Stimulated activated CD8-positive, alpha-beta memory T cell treated with anti-CD3 and anti-CD28 coated beads, Interleukin-7, amount 100 ng/mL, for 48 hours (primary cell): ENCODE data around the gene SCG5.
"Not testable (repeated sequence)": the region's sequence is repeated elsewhere in the genome, so short reads cannot be mapped to it uniquely, and the experiment has no call there.

ENCODE experiments used
- DNase-seq, 2 donors: peaks; one replicate each; pipeline ENCODE4 v3.0.0-alpha.2; 2020; ENCODE audit warnings: low read depth in 1 of 2; ENCODE audit errors: extremely low read depth in 1 of 2

Gene SCG5, protein sequence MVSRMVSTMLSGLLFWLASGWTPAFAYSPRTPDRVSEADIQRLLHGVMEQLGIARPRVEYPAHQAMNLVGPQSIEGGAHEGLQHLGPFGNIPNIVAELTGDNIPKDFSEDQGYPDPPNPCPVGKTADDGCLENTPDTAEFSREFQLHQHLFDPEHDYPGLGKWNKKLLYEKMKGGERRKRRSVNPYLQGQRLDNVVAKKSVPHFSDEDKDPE

DNA sequence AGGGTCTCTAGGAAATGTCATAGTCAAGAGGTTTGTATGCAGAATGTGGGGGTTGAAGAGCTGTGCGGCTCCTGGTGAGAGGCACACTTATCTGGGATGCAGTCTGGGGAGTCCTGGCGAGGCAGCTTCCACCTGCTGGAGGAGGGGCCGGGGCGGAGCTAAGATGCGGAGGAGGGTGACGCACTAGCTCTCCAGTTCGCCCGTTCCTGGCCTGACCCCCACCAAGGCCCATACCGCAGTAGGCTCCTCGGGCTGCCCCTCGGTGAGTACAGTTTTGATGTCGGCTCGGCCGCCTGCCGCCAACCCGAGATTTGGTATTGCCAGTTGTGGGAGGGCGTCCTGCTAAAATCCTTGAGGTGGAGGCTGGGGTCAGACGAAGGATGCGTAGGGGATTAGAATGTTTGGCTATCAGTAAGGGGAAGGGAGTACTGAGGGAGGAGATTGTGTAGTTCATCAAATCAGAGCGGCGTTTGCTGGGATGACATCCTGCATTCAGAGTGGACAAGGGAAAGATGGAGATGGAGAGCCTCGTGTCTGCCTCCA, at the start of gene SCG5:
TSS of gene SCG5 (plus strand) at position 194 of the 543 bp plus-strand sequence. CDS start 1,883 bp downstream, outside the sequence.
- DNase-seq = no peak

GRCh38 chr15:32593151-32593550, 48.4 kb upstream of the SCG5 start, which contains the start of gene GOLGA8N:
GOLGA8N (plus strand) TSS chr15:32593456.
- not testable (repeated sequence) for DNase-seq

DNA sequence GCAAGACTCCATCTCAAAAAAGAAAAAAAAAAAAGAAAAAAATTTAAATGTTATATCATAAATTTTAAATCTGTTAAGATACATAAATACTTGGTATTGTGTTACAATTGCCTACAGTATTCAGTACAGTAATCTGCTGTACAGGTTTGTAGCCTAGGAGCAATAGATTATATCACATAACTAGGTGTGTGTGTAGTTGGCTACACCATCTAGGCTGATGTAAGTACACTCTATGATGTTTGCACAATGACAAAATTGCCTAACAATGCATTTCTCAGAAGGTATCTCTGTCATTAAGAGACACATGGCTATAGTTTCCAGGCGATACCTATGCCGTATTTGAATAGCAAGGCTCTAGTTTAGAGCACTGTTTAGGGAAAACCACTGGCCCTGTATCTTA, 32.0 kb upstream of the SCG5 start:
- DNase-seq = not testable (repeated sequence)

DNA sequence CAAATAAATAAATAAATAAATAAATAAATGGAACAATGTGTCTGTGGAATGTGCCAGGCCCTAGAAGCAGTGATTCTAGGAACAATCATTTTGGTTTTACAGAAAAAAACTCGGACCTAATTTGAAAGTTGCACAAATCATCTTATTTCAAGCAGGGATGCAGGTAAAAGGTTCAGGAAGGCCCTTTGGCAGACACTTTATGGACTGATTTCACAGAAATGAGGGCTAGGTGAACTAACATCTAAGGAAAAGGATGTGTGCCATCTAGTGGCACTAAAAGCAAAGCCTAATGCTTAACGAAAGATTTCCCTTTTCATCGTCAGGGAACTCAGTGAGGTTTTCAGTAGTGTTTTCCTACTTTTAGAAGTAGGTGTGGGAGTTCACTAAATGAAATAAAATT, 30.8 kb upstream of the SCG5 start:
- DNase-seq = not testable (repeated sequence)

DNA sequence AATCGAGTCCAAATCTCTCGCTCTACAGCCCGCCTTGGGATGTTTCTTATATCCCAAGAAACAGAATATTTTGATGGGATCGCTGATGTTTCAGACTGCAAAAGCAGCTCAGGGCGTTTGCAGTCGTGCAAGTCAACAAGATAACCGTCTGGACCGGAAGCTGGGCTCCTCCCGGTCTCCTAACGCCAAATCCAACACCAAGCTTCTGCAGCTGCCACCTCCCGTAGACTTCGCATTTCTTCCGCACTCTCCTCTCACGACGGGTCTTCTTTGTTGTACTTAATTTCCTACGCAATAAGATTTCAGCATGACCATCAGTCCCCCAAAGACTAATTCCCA, 26.8 kb upstream of the SCG5 start:
- DNase-seq = peak in 1 of 2 donors; percentile 8

- DNase-seq = peak; percentile 68 to 81
These were observed 26.2 kb upstream of the SCG5 start, which contains the start of gene ARHGAP11A for GRCh38 chr15:32615051-32615870. ARHGAP11A (plus strand) TSS chr15:32615504; CDS start chr15:32616212, 708 bp downstream.

DNA sequence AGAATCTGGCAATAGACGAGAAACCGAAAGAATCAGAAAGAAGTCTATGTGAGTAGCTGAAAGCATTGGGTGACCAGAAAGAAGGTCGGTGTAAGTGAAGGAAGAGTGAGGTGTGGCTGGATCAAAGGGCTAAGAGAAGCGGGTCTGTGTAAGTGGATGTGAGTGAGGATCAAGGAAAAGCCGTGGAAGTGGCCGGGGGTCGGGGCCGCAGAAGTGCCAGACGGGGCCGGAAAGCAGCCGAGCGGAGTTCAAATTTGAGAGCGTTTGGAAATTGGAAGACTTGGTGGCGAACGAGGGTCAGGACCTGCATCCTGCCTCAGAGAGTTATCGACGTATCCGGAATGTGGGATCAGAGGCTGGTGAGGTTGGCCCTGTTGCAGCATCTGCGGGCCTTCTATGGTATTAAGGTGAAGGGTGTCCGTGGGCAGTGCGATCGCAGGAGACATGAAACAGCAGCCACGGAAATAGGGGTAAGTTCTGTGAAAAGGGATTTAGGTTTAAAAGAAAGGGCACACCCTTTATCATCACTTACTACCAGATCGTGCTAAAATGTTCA, 25.6 kb upstream of the SCG5 start:
- DNase-seq = not testable (repeated sequence)

DNA sequence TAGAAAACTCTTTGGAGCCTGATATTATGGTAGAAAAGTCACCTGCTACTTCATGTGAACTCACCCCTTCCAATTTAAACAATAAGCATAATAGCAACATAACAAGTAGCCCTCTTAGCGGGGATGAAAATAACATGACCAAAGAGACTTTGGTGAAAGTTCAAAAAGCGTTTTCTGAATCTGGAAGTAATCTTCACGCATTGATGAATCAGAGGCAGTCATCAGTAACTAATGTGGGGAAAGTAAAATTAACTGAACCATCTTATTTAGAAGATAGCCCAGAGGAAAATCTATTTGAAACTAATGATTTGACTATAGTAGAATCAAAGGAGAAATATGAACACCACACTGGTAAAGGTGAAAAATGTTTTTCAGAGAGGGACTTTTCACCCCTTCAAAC, 5.1 kb upstream of the SCG5 start:
- no peak for DNase-seq

- no peak for DNase-seq
These were observed 4.5 kb upstream of the SCG5 start for GRCh38 chr15:32636908-32637567.

GRCh38 chr15:32637704-32638103, 3.8 kb upstream of the SCG5 start:
- DNase-seq = no peak

DNA sequence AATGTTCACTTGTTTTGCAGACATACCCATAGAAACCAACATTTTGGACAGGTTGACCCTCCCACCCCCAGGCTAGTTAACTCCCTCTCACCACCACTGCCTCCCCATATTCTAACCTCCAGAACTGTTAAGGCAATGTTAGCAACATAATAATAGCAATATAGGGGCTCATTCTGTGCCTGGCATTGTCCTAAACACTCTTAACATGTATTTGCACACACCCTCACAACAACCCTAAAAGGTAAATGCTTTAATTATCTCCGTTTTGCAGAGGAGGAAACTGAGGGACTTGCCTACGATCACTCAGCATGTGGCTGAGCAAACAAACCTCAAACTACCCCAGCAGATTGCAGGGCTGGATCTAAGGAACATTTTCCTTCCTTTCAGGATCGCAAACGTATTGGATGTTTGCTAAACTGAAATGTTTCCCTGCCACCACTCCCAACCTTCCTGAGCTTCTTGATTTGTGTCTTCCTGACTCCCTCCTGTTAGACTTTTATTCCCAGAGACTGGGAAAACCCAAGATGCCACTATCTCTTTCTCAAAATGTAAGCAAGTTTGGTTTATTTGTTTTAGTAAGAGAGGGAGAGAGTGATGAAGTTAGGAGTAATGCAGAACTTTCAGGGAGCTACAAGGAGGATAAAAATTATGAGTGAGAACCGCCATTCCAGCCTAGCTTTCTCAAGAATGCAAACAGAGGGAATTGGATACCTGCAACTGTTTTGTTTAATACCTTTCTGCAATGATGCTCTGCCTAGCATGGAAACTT, 1.3 kb downstream of the SCG5 start:
- no peak for DNase-seq

- DNase-seq = no peak
These were observed 2.5 kb downstream of the SCG5 start for GRCh38 chr15:32643907-32644445.

DNA sequence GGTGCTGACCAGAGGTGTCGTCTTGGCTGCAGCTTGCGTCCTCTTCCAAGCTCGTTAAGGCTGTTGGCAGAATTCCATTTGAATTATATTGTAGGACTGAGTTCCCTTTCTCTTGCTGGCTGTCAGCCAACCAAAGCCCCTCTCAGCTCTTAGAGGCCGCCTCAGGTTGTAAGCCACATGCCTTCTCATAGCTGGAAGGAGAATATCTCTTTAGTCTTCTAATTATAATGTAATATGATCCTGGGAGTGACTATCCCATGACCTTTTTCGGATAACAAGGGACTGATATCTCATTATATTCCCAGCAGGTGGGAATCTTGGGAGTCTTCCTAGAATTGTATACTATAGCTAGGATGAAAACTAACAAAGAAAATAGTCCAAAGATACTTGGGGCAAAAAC, 4.8 kb downstream of the SCG5 start:
- no peak for DNase-seq

- DNase-seq = no peak
These were observed 7.8 kb downstream of the SCG5 start for GRCh38 chr15:32649342-32649741.

- DNase-seq = peak in 1 of 2 donors; percentile 11
These were observed 9.8 kb downstream of the SCG5 start for GRCh38 chr15:32651229-32651837.

- DNase-seq = no peak
These were observed 10.7 kb downstream of the SCG5 start for GRCh38 chr15:32652178-32652577.

- DNase-seq = no peak
These were observed 14.6 kb downstream of the SCG5 start for GRCh38 chr15:32656091-32656490.

- DNase-seq = no peak
These were observed 15.0 kb downstream of the SCG5 start for GRCh38 chr15:32656496-32656895.

DNA sequence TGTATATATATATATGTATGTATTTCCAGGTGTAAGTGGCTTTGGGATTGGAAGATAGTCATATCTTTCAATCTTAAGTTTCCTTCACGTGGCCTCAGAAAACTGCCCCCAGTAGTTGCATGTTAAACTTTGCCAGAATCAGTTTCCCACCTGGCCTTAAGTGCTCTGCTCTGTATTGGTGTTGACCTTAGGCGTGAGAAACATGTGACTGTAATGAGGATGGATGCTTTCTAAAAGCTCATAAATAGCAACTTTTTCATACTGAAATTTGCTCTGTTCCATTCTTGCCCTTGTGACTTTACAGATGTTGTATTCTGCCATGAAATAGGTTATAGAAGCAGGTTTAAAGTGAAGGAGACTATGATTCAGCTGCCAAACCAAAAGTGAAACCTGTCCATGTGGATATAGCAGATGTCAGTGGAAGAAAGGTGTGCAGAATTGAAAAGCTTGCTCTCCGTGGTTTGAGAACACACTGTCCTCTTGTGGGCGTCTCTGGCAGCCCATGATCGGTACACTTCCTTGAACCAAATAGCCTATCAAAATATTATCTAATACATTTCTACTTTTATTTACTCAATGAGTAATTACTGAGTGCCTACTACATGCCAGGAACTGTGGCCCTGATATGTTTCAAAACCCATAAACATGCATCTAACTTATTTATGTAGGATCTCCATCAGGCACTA, 15.8 kb downstream of the SCG5 start:
- DNase-seq = no peak
